HG03521 (cell line): Measurements from ENCODE around the gene GPR15.

Experiments
- ATAC-seq: cut with Tn5 transposase; IDR thresholded peaks from one replicate; pipeline ENCODE4 v1.9.1; 2021; ENCODE audit warnings: mild to moderate bottlenecking, moderate library complexity; ENCODE audit not compliant: unreplicated experiment

GPR15 gene

GRCh38 chr3:98529856-98530459 is 1.8 kb upstream of the GPR15 start:
- ATAC-seq = no peak

- ATAC-seq = no peak
Observed at GRCh38 chr3:98530676-98531075, 1.1 kb upstream of the GPR15 start.

GRCh38 chr3:98532275-98532637 is 478 bp downstream of the GPR15 start:
- no peak for ATAC-seq

GRCh38 chr3:98532709-98533571 is 1.2 kb downstream of the GPR15 start:
- ATAC-seq = no peak

- no peak for ATAC-seq
Observed at GRCh38 chr3:98534168-98534567, 2.4 kb downstream of the GPR15 start.

GRCh38 chr3:98534734-98535133 is 3.0 kb downstream of the GPR15 start:
- ATAC-seq = no peak

GRCh38 chr3:98536456-98537017 is 4.8 kb downstream of the GPR15 start:
- peak; percentile 63 for ATAC-seq

GRCh38 chr3:98540346-98540745 is 8.6 kb downstream of the GPR15 start:
- peak; percentile 50 for ATAC-seq

- ATAC-seq = no peak
Observed at GRCh38 chr3:98541695-98542094, 9.9 kb downstream of the GPR15 start.

- ATAC-seq = no peak
Observed at GRCh38 chr3:98542623-98543022, 10.8 kb downstream of the GPR15 start.

- peak; percentile 36 for ATAC-seq
Observed at GRCh38 chr3:98545940-98546339, 14.2 kb downstream of the GPR15 start.

GRCh38 chr3:98548544-98548943 is 16.8 kb downstream of the GPR15 start:
- ATAC-seq = no peak

- no peak for ATAC-seq
Observed at GRCh38 chr3:98550833-98551232, 19.1 kb downstream of the GPR15 start.

- ATAC-seq = no peak
Observed at GRCh38 chr3:98551236-98551635, 19.5 kb downstream of the GPR15 start.

- ATAC-seq = no peak
Observed at GRCh38 chr3:98551754-98552153, 20.0 kb downstream of the GPR15 start.

GRCh38 chr3:98552232-98553020 is 20.6 kb downstream of the GPR15 start:
- ATAC-seq = no peak

- no peak for ATAC-seq
Observed at GRCh38 chr3:98553021-98553563, 21.3 kb downstream of the GPR15 start.

GRCh38 chr3:98553753-98554152 is 22.0 kb downstream of the GPR15 start:
- no peak for ATAC-seq

GRCh38 chr3:98554580-98554979 is 22.8 kb downstream of the GPR15 start:
- ATAC-seq = no peak

- ATAC-seq = no peak
Observed at GRCh38 chr3:98555025-98555379, 23.2 kb downstream of the GPR15 start.
